Panc1 (cell line): ENCODE results near the gene PLOD3. TPM values are rescaled to one million over a fixed set of nuclear protein-coding genes. Genes with fewer than 3 reads are reported as not detected.
A peak's percentile ranks its signal among the peaks of the same experiment; 100 is the strongest.

Experiments
- ATAC-seq: fragments of 200-7000 bp; cut with Tn5 transposase; 2 replicates; pipeline ENCODE4 v1.9.1; 2020; ENCODE audit warnings: mild to moderate bottlenecking, moderate library complexity
- BruUV-seq: library from RNA; stranded (reverse); fragments of 400-500 nt; replicated peaks from 2 replicates; lab custom pipeline; 2021; lab: Mats Ljungman, UMichigan
- CTCF ChIA-PET: fragments of 300-600 bp; sonication (Branson Sonifier 250); formaldehyde crosslinking; loops from one replicate; lab custom pipeline; 2022; ENCODE audit warnings: antibody characterized with exemption; lab: Charles Lee
- POLR2A ChIA-PET: fragments of 300-600 bp; sonication (Branson Sonifier 250); formaldehyde crosslinking; loops from one replicate; lab custom pipeline; 2022; ENCODE audit warnings: antibody characterized with exemption; lab: Charles Lee
- DNase-seq: peaks from one replicate; pipeline ENCODE4 v3.0.0-alpha.2; 2010; ENCODE audit warnings: low read depth, low spot score
- H3K27ac ChIP-seq: 2 replicates; pipeline ENCODE4 v1.5.1; 2011; ENCODE audit warnings: mild to moderate bottlenecking, low read length, inconsistent platforms
- H3K27me3 ChIP-seq: fragments of 200-500 bp; sonication (Bioruptor generic); 2 replicates; pipeline ENCODE4 v1.6.0; 2014; ENCODE audit warnings: low read length, inconsistent platforms; ENCODE audit not compliant: control insufficient read depth, insufficient read depth
- H3K36me3 ChIP-seq: fragments of 200-500 bp; sonication (Bioruptor generic); 2 replicates; pipeline ENCODE4 v1.5.1; 2014; ENCODE audit warnings: inconsistent platforms, mild to moderate bottlenecking, low read length, moderate library complexity; ENCODE audit not compliant: control insufficient read depth, insufficient read depth
- H3K4me1 ChIP-seq: 2 replicates; pipeline ENCODE4 v1.5.1; 2011; ENCODE audit warnings: inconsistent platforms, mild to moderate bottlenecking, low read length, moderate library complexity; ENCODE audit not compliant: control insufficient read depth, insufficient read depth
- H3K4me3 ChIP-seq, 2 experiments: 2 replicates each; pipeline ENCODE4 v1.5.1; 2011 to 2012; ENCODE audit warnings: low read depth in 2 of 2, low read length in 2 of 2, mild to moderate bottlenecking in 2 of 2, inconsistent platforms in 1 of 2, moderate library complexity in 1 of 2
- H3K9me3 ChIP-seq: fragments of 200-500 bp; sonication (Bioruptor generic); 2 replicates; pipeline ENCODE4 v1.5.1; 2014; ENCODE audit warnings: low read depth, mild to moderate bottlenecking, inconsistent platforms, low read length, moderate library complexity; ENCODE audit not compliant: control insufficient read depth, insufficient read depth
- CTCF ChIP-seq: fragments of 450-650 bp; IDR thresholded peaks from 2 replicates; pipeline ENCODE4 v1.5.1; 2017; ENCODE audit warnings: mild to moderate bottlenecking
- POLR2AphosphoS5 ChIP-seq: IDR thresholded peaks from 2 replicates; pipeline ENCODE4 v1.6.1; 2012; ENCODE audit warnings: mild to moderate bottlenecking, low read depth, low read length, moderate library complexity
- REST ChIP-seq, 2 experiments: IDR thresholded peaks; 2 replicates each; pipeline ENCODE4 v1.6.1; 2011 to 2012; ENCODE audit warnings: low read depth in 2 of 2, control low read depth in 1 of 2, low read length in 1 of 2, mild to moderate bottlenecking in 1 of 2, moderate library complexity in 1 of 2; ENCODE audit not compliant: insufficient read depth in 1 of 2
- SIN3A ChIP-seq: IDR thresholded peaks from 2 replicates; pipeline ENCODE4 v1.6.1; 2012; ENCODE audit warnings: low read depth, mild to moderate bottlenecking, low read length, moderate library complexity, borderline replicate concordance; ENCODE audit not compliant: insufficient read depth
- TCF7L2 ChIP-seq: IDR thresholded peaks from 2 replicates; pipeline ENCODE4 v1.6.1; 2011; ENCODE audit warnings: mild to moderate bottlenecking, low read depth, low read length, inconsistent platforms
- in situ Hi-C: cut with HindIII; loops from 2 replicates; pipeline ENCODE4 v1.10.0; 2016; ENCODE audit warnings: low sequenced_read_pairs, low pct_unique_long_range_greater_than_20kb
- intact Hi-C: fragments of 100-400 bp; cut with micrococcal nuclease; formaldehyde crosslinking; loops from one replicate; pipeline ENCODE4 v1.10.0; 2022; ENCODE audit not compliant: unreplicated experiment
- total RNA-seq: library from RNA; stranded (reverse); gene quantifications from one replicate; pipeline ENCODE4 v1.2.1, GENCODE V29; 2021; ENCODE audit not compliant: unreplicated experiment

PLOD3 gene
- total RNA-seq, 1 experiment from 2014 or later = 93.0 TPM

GRCh38 chr7:101216001-101216859, 1.2 kb downstream of the PLOD3 start:
- intact Hi-C loops = no loop called here

More at GRCh38 chr7:101216001-101216859, 1.2 kb downstream of the PLOD3 start:
- in situ Hi-C loops = no loop called here
- H3K4me1 ChIP-seq = peaks cover 13% of the 10 kb centered on the region
- H3K27me3 ChIP-seq = no peaks in the 10 kb centered on the region
- POLR2A ChIA-PET = no interaction called here
- TF ChIP-seq TCF7L2 = no peak
- no peak for TF ChIP-seq POLR2AphosphoS5
- no peak for TF ChIP-seq CTCF
- no peak for TF ChIP-seq SIN3A
- TF ChIP-seq REST (IDR thresholded peaks at IDR 0.05; ENCODE audit: insufficient read depth in 1 of 2, low read depth in 2 of 2, low read length in 1 of 2) = no peak
- CTCF ChIA-PET = interaction anchor here (0.5 to 0.8 kb wide), 2 partner anchors 11 to 28 kb away, joined by 3 to 7 read pairs; no protein-coding TSS in a partner anchor
- ATAC-seq = no peak
- H3K9me3 ChIP-seq = no peaks in the 10 kb centered on the region
- H3K27ac ChIP-seq = peak overlapping the region; percentile 95
- H3K4me3 ChIP-seq = peak overlapping the region; percentile 85 to 97
- DNase-seq = no peak
- TSS peak; percentile 80 for BruUV-seq
- no peaks in the 10 kb centered on the region; the same call in 1 of the 2 replicates for H3K36me3 ChIP-seq
